Mucosa of rectum (tissue), 2 donors: Measurements from ENCODE around the gene KRTAP21-2.
"Not testable (repeated sequence)": the region's sequence is repeated elsewhere in the genome, so short reads cannot be mapped to it uniquely, and the experiment has no call there.

Experiments used
- H3K27ac ChIP-seq, 2 donors: one replicate each; pipeline ENCODE4 v1.7.0; 2013; ENCODE audit warnings: inconsistent platforms in 2 of 2, low read depth in 2 of 2, low read length in 2 of 2
- H3K27me3 ChIP-seq, 2 donors: one replicate each; pipeline ENCODE4 v1.7.0; 2013; ENCODE audit warnings: low read length in 2 of 2; ENCODE audit not compliant: control insufficient read depth in 2 of 2, insufficient read depth in 2 of 2
- H3K36me3 ChIP-seq, 2 donors: one replicate each; pipeline ENCODE4 v1.7.0; 2013; ENCODE audit warnings: low read length in 2 of 2; ENCODE audit not compliant: control insufficient read depth in 2 of 2, insufficient read depth in 2 of 2
- H3K4me1 ChIP-seq, 2 donors: one replicate each; pipeline ENCODE4 v1.7.0; 2013; ENCODE audit warnings: low read length in 2 of 2, mild to moderate bottlenecking in 1 of 2; ENCODE audit not compliant: control insufficient read depth in 2 of 2, insufficient read depth in 2 of 2
- H3K4me3 ChIP-seq, 2 donors: one replicate each; pipeline ENCODE4 v1.7.0; 2013; ENCODE audit warnings: low read length in 2 of 2
- H3K9ac ChIP-seq, 2 donors: one replicate each; pipeline ENCODE4 v1.7.0; 2013; ENCODE audit warnings: low read length in 2 of 2, low read depth in 1 of 2, mild to moderate bottlenecking in 1 of 2
- H3K9me3 ChIP-seq, 2 donors: one replicate each; pipeline ENCODE4 v1.7.0; 2013; ENCODE audit warnings: low read length in 2 of 2; ENCODE audit not compliant: control insufficient read depth in 2 of 2
- donor health status: healthy.
- donor health status: Normal muscosa, but diverticular disease.

KRTAP21-2 gene

DNA sequence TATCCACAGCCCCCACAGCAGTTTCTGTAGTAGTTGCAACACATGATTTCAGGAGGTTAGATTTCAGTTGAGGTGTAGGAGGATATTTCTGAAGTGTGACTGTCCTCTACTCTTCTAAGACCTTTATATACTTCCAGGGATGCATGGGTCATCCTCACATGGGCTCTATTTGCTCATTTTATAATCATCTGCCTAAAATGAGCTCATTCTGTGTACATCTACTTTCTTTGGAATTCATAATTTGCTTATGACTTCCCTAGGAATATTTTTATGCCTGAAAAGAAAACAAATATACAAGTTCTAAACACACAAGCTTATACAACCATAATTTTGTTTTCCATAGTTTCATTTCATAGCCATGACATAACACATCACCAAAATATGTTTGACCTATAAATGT, at the start of gene KRTAP21-2:
TSS of gene KRTAP21-2 (minus strand) at position 101 of the 400 bp plus-strand sequence. CDS start at position 44, 57 bp downstream.
- Histone ChIP-seq H3K4me1 (no peaks in the 10 kb centered on the region), H3K27ac (no peak within 1 kb of the TSS), H3K4me3 (no peak within 1 kb of the TSS), H3K9me3 (peaks cover 0 to 3% of the 10 kb centered on the region in 2 donors), H3K27me3 (no peaks in the 10 kb centered on the region), H3K36me3 (no peaks in the 10 kb centered on the region), H3K9ac (no peak within 1 kb of the TSS)

DNA sequence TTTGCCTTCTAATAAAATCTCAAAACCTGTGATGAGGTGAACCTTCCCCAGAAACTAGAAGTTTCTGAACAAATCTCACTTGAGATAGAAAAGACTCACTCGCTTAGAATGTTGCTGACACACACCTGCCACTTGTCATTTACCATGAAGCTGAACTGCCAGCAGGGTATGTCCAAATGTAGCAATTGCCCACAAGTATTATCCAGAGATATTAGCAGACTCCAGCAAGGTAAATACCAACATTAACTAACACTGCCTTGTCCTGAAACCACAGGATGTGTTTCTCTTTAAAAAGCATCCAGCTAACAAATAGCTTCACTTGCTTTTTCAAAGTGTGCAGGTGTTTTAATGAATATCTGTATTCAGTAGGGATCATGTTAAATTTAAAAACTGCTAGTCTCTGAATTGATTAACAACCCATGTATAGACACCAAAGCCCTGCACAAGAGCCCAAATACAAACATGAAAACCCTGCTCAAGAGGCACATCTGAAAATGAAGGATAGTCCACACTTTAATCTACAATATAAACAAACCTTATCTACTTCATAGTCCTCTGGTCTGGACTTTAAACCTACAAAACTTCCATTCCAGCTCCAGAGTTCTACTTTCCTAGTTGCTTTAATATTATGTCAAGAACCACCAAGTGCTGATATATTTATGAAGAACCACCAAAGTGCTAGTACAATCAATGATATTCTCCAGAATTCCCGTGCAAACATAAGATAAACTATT, 46.7 kb upstream of the KRTAP21-2 start:
- Histone ChIP-seq H3K27ac (no peak overlapping the region), H3K4me1 (no peaks in the 10 kb centered on the region), H3K9ac (no peak overlapping the region), H3K4me3 (no peak overlapping the region), H3K27me3 (no peaks in the 10 kb centered on the region), H3K36me3 (no peaks in the 10 kb centered on the region), H3K9me3 (no peaks in the 10 kb centered on the region)

DNA sequence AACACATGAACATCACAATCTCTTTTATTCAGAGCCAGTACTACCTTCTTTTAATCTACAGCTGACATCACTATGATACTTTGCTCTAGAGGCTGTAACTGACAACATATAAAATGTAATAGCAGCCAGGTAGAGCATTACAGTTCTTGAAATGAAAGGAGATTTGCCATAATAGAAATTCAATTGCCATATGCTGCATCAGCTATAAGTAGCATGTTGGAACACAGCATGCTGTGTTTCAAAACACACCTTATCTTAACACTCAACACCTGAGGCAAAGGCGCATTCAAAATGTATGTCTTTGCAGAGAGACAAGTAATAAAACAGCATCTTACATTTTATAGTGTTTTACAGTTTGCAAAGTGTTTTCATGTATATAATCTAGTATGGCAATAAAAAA, 32.2 kb upstream of the KRTAP21-2 start:
- Histone ChIP-seq H3K27me3 (no peaks in the 10 kb centered on the region), H3K9me3 (peaks cover 2 to 5% of the 10 kb centered on the region in 2 donors), H3K9ac (no peak overlapping the region), H3K27ac (no peak overlapping the region), H3K4me3 (no peak overlapping the region), H3K4me1 (no peaks in the 10 kb centered on the region), H3K36me3 (no peaks in the 10 kb centered on the region)

DNA sequence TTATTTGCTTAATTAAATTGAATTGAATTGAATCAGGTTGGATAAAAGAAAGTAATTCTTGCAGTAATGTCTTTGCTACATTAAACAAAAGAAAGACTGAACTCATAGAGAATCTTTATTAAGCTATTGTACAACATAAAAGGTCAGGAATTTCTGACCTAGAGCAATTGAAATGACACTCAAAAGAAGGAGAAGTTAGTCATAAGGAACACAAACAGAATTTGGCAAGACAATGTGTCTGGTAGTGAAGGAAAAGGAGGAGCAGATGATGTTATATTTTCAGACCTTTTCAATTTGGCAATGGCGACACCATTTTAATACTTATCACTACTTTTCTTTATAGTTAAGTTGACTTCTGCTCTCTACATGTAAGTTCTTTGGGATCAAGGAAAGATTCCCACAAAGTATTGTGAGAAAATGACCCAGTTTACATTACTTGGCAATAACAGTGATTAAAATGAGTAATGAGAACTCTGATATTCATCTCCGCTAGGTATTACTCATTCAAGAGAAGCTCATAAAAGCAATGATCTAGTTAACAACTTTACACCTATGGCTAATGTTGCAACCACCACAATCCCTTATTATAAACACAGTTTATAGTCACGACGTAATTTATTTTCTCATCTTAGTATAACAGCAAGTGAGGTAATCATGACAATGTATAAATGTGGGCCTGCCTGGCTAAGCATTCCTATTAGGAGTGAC, 22.8 kb upstream of the KRTAP21-2 start:
- Histone ChIP-seq H3K4me3 (no peak overlapping the region), H3K27me3 (no peaks in the 10 kb centered on the region), H3K27ac (no peak overlapping the region), H3K9ac (no peak overlapping the region), H3K36me3 (no peaks in the 10 kb centered on the region), H3K4me1 (no peaks in the 10 kb centered on the region), H3K9me3 (peaks cover 2 to 3% of the 10 kb centered on the region in 2 donors)

DNA sequence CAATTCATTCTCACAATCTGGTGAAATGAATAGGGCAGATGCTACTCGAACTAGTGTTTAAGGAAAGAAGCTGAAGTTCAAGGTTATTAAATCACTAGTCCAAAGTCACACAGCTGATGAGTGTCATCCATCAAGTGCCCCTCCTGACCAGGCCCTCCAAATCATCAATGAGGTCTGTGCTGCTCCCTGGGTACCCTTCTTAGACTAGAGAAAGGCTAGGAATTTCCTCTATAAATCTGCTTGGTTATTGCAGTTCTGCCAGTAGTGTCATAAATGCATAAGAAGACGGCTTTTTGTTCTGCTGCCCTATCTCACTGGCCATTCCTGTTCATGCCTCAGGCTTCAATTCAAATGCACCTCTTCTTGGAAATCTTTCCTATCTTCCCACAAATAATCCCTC, 13.7 kb upstream of the KRTAP21-2 start:
- no peak overlapping the region for H3K9ac ChIP-seq

DNA sequence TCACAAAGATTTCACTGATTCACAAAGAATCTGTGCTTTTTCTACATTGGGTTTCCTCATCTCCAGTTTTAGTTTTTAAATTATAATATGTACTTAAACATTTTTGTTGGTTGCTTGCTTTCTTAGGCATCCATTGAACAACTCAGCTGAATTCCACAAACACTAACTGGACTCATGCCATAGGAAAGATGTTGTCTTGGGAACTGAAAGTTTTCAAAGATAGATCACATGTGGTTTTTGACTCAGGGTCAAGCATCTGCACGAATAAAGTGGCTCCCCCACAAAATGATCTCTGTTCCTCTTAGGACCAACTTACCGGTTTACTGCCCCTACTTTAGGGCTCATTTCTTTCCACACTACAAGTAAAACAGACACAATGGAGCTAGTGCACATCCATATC, 11.2 kb upstream of the KRTAP21-2 start:
- H3K4me1 ChIP-seq: no peaks in the 10 kb centered on the region
- H3K4me3 ChIP-seq: no peak overlapping the region

More for the DNA sequence above, 13.7 kb upstream of the KRTAP21-2 start:
- Histone ChIP-seq H3K27ac (no peak overlapping the region), H3K4me1 (no peaks in the 10 kb centered on the region), H3K36me3 (no peaks in the 10 kb centered on the region), H3K4me3 (no peak overlapping the region), H3K9me3 (peaks cover 0 to 7% of the 10 kb centered on the region in 2 donors), H3K27me3 (no peaks in the 10 kb centered on the region)

DNA sequence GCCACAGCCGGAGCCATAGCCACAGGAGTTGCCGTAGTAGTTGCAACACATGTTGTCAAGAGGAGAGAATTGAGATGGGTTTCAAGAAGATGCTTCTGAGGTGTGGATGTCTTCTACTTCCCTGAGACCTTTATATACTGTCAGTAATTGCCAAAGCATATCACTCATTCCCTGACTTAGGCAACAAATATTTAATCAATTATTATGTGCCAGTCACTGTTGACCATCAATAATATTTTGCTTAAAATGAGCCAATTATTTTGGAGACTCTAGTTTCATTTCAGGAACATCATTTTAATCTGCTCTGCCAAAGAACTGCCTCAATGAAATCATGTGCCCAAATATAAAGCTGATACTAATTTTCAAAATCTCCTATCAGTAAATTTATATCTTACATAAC, 8.3 kb upstream of the KRTAP21-2 start, which contains the start of gene KRTAP21-1:
TSS of gene KRTAP21-1 (minus strand) at position 101 of the 400 bp plus-strand sequence. CDS start at position 51, 50 bp downstream.
- not testable (repeated sequence) for H3K36me3 ChIP-seq, H3K9me3 ChIP-seq, H3K27me3 ChIP-seq, H3K4me3 ChIP-seq, H3K9ac ChIP-seq, H3K27ac ChIP-seq, H3K4me1 ChIP-seq

More for the DNA sequence above, 11.2 kb upstream of the KRTAP21-2 start:
- Histone ChIP-seq H3K27me3 (no peaks in the 10 kb centered on the region), H3K27ac (no peak overlapping the region), H3K36me3 (no peaks in the 10 kb centered on the region), H3K9ac (no peak overlapping the region), H3K9me3 (peaks cover 0 to 7% of the 10 kb centered on the region in 2 donors)

DNA sequence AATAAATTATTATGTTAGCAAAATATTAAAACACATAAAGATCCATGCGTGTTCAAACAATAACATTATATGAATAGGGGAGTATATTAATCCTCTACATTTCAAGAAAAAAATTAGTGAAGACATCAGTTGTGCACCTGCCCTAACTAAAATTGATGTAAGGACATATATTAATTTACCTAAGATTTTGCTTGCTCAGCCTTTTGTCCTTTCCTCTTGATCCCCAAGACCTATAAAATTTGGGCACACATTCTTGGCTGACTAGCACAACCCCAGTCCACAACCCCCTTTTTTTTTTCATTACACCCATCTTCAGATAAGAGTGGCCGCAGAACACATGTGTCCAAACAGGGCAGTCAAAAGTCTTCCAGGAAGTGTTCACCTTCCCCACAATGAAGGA, 6.6 kb downstream of the KRTAP21-2 start:
- Histone ChIP-seq H3K9ac (no peak overlapping the region), H3K9me3 (peaks cover 0 to 4% of the 10 kb centered on the region in 2 donors), H3K27me3 (no peaks in the 10 kb centered on the region), H3K27ac (no peak overlapping the region), H3K36me3 (no peaks in the 10 kb centered on the region), H3K4me3 (no peak overlapping the region), H3K4me1 (no peaks in the 10 kb centered on the region)

DNA sequence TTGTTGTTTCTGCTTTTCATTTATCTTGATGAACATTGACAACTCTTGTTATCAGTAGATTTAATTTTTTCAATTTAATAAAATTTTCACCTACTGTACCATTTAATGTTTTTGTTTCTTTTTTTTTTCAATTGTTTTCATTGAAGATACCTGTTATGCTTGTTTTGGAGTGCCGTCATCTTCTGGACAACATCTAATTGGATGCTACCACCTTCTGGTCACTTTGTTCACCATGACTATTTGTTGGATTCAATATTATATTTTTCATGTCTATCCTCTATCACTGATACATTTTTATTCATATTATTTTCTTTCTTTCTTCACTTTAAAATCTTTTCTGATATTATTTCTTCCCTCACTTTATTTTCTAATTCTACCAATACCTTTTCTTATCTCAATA, 14.0 kb downstream of the KRTAP21-2 start:
- Histone ChIP-seq H3K36me3 (no peaks in the 10 kb centered on the region), H3K4me3 (no peak overlapping the region), H3K27me3 (no peaks in the 10 kb centered on the region), H3K4me1 (no peaks in the 10 kb centered on the region), H3K9me3 (no peaks in the 10 kb centered on the region), H3K9ac (no peak overlapping the region), H3K27ac (no peak overlapping the region)

DNA sequence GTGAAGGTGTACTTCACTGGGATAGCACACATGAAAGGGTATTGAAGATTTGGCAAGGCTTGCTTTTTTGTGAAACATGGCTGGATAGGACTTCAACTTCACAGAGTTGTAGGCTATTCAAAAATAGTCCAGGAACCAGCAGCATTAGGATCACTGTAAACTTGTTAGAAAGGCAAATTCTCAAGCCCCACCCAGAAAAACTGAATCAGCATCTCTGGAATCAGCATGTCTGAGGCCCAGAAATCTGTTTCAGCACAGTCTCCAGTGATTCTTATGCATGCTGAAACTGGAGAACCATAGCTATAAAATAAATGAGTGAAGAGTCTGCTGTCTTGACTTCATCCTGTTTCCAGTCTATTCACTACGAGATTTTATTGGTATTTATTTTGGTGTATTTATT, 20.3 kb downstream of the KRTAP21-2 start:
- Histone ChIP-seq H3K9me3 (peaks cover 0 to 7% of the 10 kb centered on the region in 2 donors), H3K36me3 (no peaks in the 10 kb centered on the region), H3K27ac (no peak overlapping the region), H3K27me3 (no peaks in the 10 kb centered on the region), H3K4me3 (no peak overlapping the region), H3K4me1 (no peaks in the 10 kb centered on the region), H3K9ac (no peak overlapping the region)
